Skeletal muscle satellite cell (primary cell): ENCODE data around the gene RPTOR.

Experiments used
- H3K27me3 ChIP-seq: 2 replicates; pipeline ENCODE4 v1.7.0; 2013; ENCODE audit warnings: low read length; ENCODE audit not compliant: control insufficient read depth, insufficient read depth
- H3K36me3 ChIP-seq: 2 replicates; pipeline ENCODE4 v1.7.0; 2013; ENCODE audit warnings: mild to moderate bottlenecking, control low read depth, low read length; ENCODE audit not compliant: insufficient read depth
- H3K4me1 ChIP-seq: 2 replicates; pipeline ENCODE4 v1.7.0; 2013; ENCODE audit warnings: low read length; ENCODE audit not compliant: control insufficient read depth, insufficient read depth
- H3K4me2 ChIP-seq: 2 replicates; pipeline ENCODE4 v1.7.0; 2013; ENCODE audit warnings: mild to moderate bottlenecking, low read length
- H3K4me3 ChIP-seq: 2 replicates; pipeline ENCODE4 v1.7.0; 2013; ENCODE audit warnings: low read length
- H3K9ac ChIP-seq: 2 replicates; pipeline ENCODE4 v1.7.0; 2013; ENCODE audit warnings: mild to moderate bottlenecking, low read depth, low read length, moderate library complexity
- H3K9me3 ChIP-seq: replicated peaks from 2 replicates; pipeline ENCODE4 v1.7.0; 2013; ENCODE audit warnings: mild to moderate bottlenecking, control low read depth, low read length

The RPTOR gene

DNA sequence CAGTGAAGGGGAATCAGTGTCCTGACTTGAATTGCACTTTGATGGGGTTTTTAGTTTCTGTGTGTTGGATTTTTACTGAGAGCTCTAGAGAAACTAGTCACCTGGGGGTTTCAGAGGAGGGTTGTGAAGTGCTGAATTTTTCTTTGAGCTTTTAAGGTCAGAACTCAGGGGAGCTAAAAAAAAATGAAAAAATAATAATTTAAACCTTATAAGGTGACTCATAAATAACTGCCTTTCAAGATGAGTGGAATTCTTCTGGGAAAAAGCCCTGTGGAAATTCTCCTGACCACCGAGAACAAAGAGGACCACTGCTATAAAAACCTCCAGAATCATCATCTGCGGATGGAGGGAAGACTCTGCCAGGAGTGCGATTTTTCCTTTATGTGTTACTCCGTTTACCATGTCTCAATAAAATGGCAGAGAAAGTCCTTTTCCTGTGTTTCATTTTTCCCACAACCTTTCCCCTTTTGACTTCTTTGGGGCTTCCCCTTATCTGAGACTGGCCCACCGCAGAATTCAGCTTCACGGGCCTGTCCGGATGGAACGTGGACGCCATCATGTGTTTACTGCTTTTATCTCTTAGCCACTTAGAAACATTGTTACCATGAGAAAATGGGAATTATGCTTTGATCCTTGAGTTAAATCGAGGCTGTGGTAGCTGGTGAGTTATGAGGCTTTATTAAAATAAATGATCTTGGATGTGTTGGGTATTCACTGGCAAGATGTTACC is 39.7 kb downstream of the RPTOR start:
- no peak overlapping the region for H3K9ac ChIP-seq
- no peaks in the 10 kb centered on the region for H3K27me3 ChIP-seq
- no peak overlapping the region for H3K4me2 ChIP-seq
- H3K4me3 ChIP-seq = no peak overlapping the region
- H3K9me3 ChIP-seq = no peaks in the 10 kb centered on the region
- H3K4me1 ChIP-seq = peaks cover 3% of the 10 kb centered on the region
- H3K36me3 ChIP-seq = no peaks in the 10 kb centered on the region

- Histone ChIP-seq H3K4me2 (no peak overlapping the region), H3K9ac (no peak overlapping the region), H3K9me3 (no peaks in the 10 kb centered on the region), H3K27me3 (no peaks in the 10 kb centered on the region), H3K4me1 (peaks cover 12% of the 10 kb centered on the region), H3K4me3 (no peak overlapping the region), H3K36me3 (no peaks in the 10 kb centered on the region)
Observed at GRCh38 chr17:80585890-80586845, 41.5 kb downstream of the RPTOR start.

GRCh38 chr17:80586846-80587228 is 42.2 kb downstream of the RPTOR start:
- no peaks in the 10 kb centered on the region for H3K36me3 ChIP-seq
- no peaks in the 10 kb centered on the region for H3K9me3 ChIP-seq
- no peak overlapping the region for H3K4me2 ChIP-seq
- no peak overlapping the region for H3K9ac ChIP-seq
- H3K4me1 ChIP-seq = peaks cover 12% of the 10 kb centered on the region
- H3K27me3 ChIP-seq = no peaks in the 10 kb centered on the region
- H3K4me3 ChIP-seq = no peak overlapping the region

DNA sequence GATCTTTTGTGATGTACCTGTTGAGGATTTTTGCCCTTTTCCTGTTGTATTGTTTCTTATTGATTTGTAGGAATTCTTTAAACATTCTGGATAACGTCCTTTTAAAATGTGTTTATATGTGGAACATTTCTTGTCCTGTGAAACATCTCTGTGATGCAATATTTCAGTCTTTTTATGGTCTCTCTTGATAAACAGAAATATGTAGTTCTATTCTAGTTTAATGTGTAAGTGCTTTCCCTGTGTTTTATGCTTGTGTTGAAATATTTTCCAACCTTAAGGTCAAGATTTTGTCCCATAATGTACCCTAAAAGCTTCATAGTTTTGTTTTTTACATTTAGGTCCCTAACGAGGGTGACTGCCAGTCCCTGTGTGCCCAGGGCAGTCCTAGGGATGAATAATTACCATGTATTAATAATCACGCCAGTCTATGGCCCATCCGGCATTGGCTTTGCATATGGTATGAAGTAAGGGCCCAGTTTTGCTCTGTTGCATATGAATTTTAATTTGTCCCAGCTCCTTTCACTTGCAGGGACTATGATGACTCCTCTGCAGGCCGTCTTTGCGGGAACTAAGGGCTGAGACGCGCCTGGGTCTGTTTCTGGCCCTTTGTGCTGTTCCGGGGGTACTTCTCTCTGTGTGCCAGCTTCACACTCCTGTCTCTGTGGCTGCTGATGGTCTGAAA is 44.2 kb downstream of the RPTOR start:
- Histone ChIP-seq H3K4me1 (peaks cover 10% of the 10 kb centered on the region), H3K27me3 (no peaks in the 10 kb centered on the region), H3K4me3 (no peak overlapping the region)

GRCh38 chr17:80591788-80592187 is 47.1 kb downstream of the RPTOR start:
- H3K9ac ChIP-seq = no peak overlapping the region
- H3K4me1 ChIP-seq = peaks cover 10% of the 10 kb centered on the region
- no peaks in the 10 kb centered on the region for H3K36me3 ChIP-seq
- H3K4me2 ChIP-seq = no peak overlapping the region
- no peak overlapping the region for H3K4me3 ChIP-seq
- no peaks in the 10 kb centered on the region for H3K9me3 ChIP-seq
- H3K27me3 ChIP-seq = no peaks in the 10 kb centered on the region

More for the DNA sequence above, 44.2 kb downstream of the RPTOR start:
- no peak overlapping the region for H3K9ac ChIP-seq
- H3K4me2 ChIP-seq = no peak overlapping the region
- H3K9me3 ChIP-seq = no peaks in the 10 kb centered on the region
- H3K36me3 ChIP-seq = no peaks in the 10 kb centered on the region

DNA sequence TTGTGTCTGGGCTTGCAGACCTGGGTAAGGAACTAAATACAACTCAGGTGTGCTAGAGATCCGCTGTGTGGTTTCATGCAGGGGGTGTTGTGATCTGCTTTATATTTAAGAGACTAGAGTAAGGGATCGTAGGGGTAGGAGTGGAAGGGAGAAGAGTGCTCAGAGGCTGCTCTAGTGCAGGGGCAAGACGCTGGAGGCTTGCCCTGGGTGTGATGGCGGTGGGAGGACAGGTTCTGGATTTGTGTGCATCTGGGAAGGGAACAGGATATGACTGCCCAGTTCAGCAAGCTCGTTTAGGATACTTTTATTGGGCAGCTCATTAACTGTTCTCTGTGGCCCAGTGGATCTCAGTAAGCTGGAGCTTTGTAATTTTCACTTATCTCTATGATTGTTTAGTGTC is 47.6 kb downstream of the RPTOR start:
- Histone ChIP-seq H3K4me3 (no peak overlapping the region), H3K9ac (no peak overlapping the region), H3K36me3 (no peaks in the 10 kb centered on the region)

DNA sequence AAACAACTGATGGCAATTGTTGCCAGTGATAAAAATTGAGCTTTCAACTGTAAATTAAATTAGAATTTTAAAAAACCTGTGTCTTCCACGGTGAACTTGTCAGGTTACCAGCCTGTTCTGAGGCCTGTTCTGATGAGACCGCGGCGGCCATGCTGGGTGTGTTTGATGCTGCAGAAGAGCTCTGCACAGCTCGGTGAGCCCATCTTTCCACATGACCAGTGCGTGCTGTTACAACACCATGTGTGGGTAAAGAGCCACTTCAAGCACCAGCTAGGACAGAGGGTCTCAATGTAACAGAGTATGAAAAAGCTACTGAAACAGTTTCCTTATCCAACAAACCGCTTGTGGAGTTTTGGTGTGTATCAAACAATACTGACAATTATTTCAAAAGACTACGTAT is 48.5 kb downstream of the RPTOR start:
- no peak overlapping the region for H3K9ac ChIP-seq
- no peaks in the 10 kb centered on the region for H3K36me3 ChIP-seq
- no peak overlapping the region for H3K4me3 ChIP-seq
- no peaks in the 10 kb centered on the region for H3K27me3 ChIP-seq
- H3K9me3 ChIP-seq = no peaks in the 10 kb centered on the region
- H3K4me2 ChIP-seq = no peak overlapping the region
- H3K4me1 ChIP-seq = peaks cover 16% of the 10 kb centered on the region

More for the DNA sequence above, 47.6 kb downstream of the RPTOR start:
- Histone ChIP-seq H3K4me1 (peaks cover 14% of the 10 kb centered on the region), H3K27me3 (no peaks in the 10 kb centered on the region), H3K4me2 (no peak overlapping the region), H3K9me3 (no peaks in the 10 kb centered on the region)

DNA sequence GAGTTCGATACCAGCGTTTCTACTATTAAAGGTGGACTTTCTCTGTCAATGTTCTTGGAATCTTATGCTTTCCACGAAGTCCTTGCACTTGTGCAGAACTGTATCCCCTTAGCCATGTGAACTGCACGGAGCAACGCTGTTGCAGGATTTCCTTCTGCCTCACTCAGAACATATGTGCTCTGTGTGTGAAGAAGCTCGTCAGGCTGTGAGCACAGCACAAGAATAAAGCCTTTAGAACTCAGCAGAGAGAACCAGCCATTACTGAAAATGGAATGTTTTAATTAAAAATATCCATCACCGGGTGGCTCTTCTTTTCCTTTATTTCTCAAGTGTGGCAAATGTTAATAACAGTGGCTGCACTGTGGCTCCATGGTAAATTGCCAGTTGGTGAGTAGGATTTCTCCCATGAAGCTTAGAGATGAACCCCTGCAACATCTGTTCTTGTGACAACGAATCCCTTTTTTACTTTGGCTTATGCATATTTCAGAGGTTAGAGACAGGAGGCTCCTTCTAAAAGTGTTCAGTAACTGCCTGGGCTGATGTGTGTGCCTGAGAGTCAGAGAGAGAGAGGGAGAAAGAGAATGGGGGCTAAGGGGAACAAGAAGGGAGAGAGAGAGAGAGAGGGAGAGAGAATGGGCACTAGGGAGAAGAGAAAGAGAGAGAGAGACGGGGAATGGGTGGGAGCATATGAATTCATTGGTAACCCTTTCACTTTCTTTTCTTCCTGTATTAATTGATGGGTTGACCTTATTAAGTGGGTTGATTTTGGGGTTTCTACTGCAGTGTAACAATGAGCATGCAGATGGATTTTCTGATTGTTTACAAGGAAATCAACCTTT is 50.0 kb downstream of the RPTOR start:
- H3K9me3 ChIP-seq = no peaks in the 10 kb centered on the region

GRCh38 chr17:80596760-80597608 is 52.3 kb downstream of the RPTOR start:
- no peak overlapping the region for H3K9ac ChIP-seq
- no peaks in the 10 kb centered on the region for H3K27me3 ChIP-seq
- no peak overlapping the region for H3K4me3 ChIP-seq
- no peaks in the 10 kb centered on the region for H3K9me3 ChIP-seq
- peaks cover 4% of the 10 kb centered on the region for H3K36me3 ChIP-seq
- H3K4me2 ChIP-seq = peak overlapping the region; percentile 45
- H3K4me1 ChIP-seq = peaks cover 8% of the 10 kb centered on the region

More for the DNA sequence above, 50.0 kb downstream of the RPTOR start:
- Histone ChIP-seq H3K4me3 (no peak overlapping the region), H3K36me3 (no peaks in the 10 kb centered on the region), H3K4me2 (no peak overlapping the region), H3K9ac (no peak overlapping the region), H3K4me1 (peaks cover 16% of the 10 kb centered on the region), H3K27me3 (no peaks in the 10 kb centered on the region)

- H3K4me2 ChIP-seq = no peak overlapping the region
- H3K36me3 ChIP-seq = peaks cover 4% of the 10 kb centered on the region
- H3K4me1 ChIP-seq = peaks cover 8% of the 10 kb centered on the region
- H3K27me3 ChIP-seq = no peaks in the 10 kb centered on the region
- H3K4me3 ChIP-seq = no peak overlapping the region
- H3K9me3 ChIP-seq = no peaks in the 10 kb centered on the region
- no peak overlapping the region for H3K9ac ChIP-seq
Observed at GRCh38 chr17:80598813-80599545, 54.3 kb downstream of the RPTOR start.
